HepG2 (cell line): ENCODE results near the gene ABCB6. TPM values are rescaled to one million over a fixed set of nuclear protein-coding genes. Genes with fewer than 3 reads are reported as not detected.

Experiments
- CREB3 ChIP-seq: sonication (generic); formaldehyde crosslinking; IDR thresholded peaks from 2 replicates; pipeline ENCODE4 v1.5.0; 2020; ENCODE audit warnings: missing genetic modification reagents
- GABPA ChIP-seq, 2 experiments: IDR thresholded peaks; 2 replicates each; pipeline ENCODE4 v1.6.1; 2011 to 2016; ENCODE audit warnings: low read depth in 2 of 2, low read length in 1 of 2, missing biosample characterization in 1 of 2, missing genetic modification characterization in 1 of 2
- IKZF5 ChIP-seq: IDR thresholded peaks from 2 replicates; pipeline ENCODE4 v1.6.1; 2018; ENCODE audit warnings: missing genetic modification reagents, mild to moderate bottlenecking, missing compliant biosample characterization
- ISL2 ChIP-seq: sonication (generic); formaldehyde crosslinking; IDR thresholded peaks from 2 replicates; pipeline ENCODE4 v1.5.0; 2020; ENCODE audit warnings: missing genetic modification reagents
- MAFK ChIP-seq, 2 experiments: IDR thresholded peaks in 1 of 2; conservative IDR thresholded peaks in 1 of 2; 2 replicates each; pipeline ENCODE4 v1.6.1; 2011; ENCODE audit warnings: improper control_type of control experiment in 2 of 2, low read length in 2 of 2
- NONO ChIP-seq, 2 experiments: fragments of 450-650 bp in 1 of 2; sonication (generic) in 1 of 2; formaldehyde crosslinking in 1 of 2; IDR thresholded peaks in 1 of 2; conservative IDR thresholded peaks in 1 of 2; 2 replicates each; pipeline versions ENCODE4 v1.6.1 to v1.8.0; 2017 to 2022; ENCODE audit warnings: mild to moderate bottlenecking in 1 of 2, missing genetic modification reagents in 1 of 2, moderate library complexity in 1 of 2
- PHF21A ChIP-seq: sonication (generic); formaldehyde crosslinking; IDR thresholded peaks from 2 replicates; pipeline ENCODE4 v1.5.0; 2020; ENCODE audit warnings: mild to moderate bottlenecking, missing genetic modification reagents
- PLSCR1 ChIP-seq: sonication (generic); formaldehyde crosslinking; IDR thresholded peaks from 2 replicates; pipeline ENCODE4 v1.5.0; 2020; ENCODE audit warnings: missing genetic modification reagents, mild to moderate bottlenecking, borderline replicate concordance
- RBAK ChIP-seq: sonication (generic); formaldehyde crosslinking; IDR thresholded peaks from 2 replicates; pipeline ENCODE4 v1.5.1; 2020; ENCODE audit warnings: mild to moderate bottlenecking, missing genetic modification reagents
- SAP130 ChIP-seq: IDR thresholded peaks from 2 replicates; pipeline ENCODE4 v1.6.1; 2016; ENCODE audit warnings: low read depth
- U2AF1 ChIP-seq: fragments of 200-400 bp; formaldehyde crosslinking; optimal IDR thresholded peaks from 2 replicates; pipeline ENCODE3; 2017; ENCODE audit warnings: mild to moderate bottlenecking, low read depth, low read length
- ZBTB37 ChIP-seq: sonication (generic); formaldehyde crosslinking; IDR thresholded peaks from 2 replicates; pipeline ENCODE4 v1.4.0; 2020; ENCODE audit warnings: mild to moderate bottlenecking, missing genetic modification reagents
- ZNF768 ChIP-seq: sonication (generic); formaldehyde crosslinking; IDR thresholded peaks from 2 replicates; pipeline ENCODE4 v1.4.0; 2020; ENCODE audit warnings: missing genetic modification reagents
- polyA plus RNA-seq, 8 experiments: library from polyadenylated mRNA; depleted of rRNA in 3 of 8; stranded (reverse) in 7 of 8; unstranded in 1 of 8; fragments of >200 nt; fragmentation: Illumina TruSeq in 4 of 8; extraction: Trizol in 4 of 8; gene quantifications; 2 replicates each; pipeline versions ENCODE4 v1.2.1 to v1.2.3, GENCODE V29; 2011 to 2016; ENCODE audit warnings: low read depth in 4 of 8, missing spikeins in 1 of 8, mixed read lengths in 1 of 8; ENCODE audit not compliant: insufficient read depth in 1 of 8
- total RNA-seq, 5 experiments: library from RNA; depleted of rRNA; stranded (reverse); fragments of >200 nt; fragmentation: Illumina TruSeq; extraction: Trizol; gene quantifications; 2 replicates each; pipeline ENCODE4 v1.2.3, GENCODE V29; 2016; ENCODE audit warnings: low read depth in 1 of 5
- TF ChIP-seq, protein P1 (sequence below): sonication (generic); formaldehyde crosslinking; IDR thresholded peaks from 2 replicates; pipeline ENCODE4 v1.5.1; 2020; ENCODE audit warnings: missing genetic modification reagents, mild to moderate bottlenecking, borderline replicate concordance
- TF ChIP-seq, protein P2 (sequence below), 2 experiments: sonication (generic) in 1 of 2; formaldehyde crosslinking in 1 of 2; IDR thresholded peaks; 2 replicates each; pipeline versions ENCODE4 v1.4.0 to v1.6.1; 2018 to 2020; ENCODE audit warnings: missing genetic modification reagents in 2 of 2, borderline replicate concordance in 1 of 2, low read depth in 1 of 2, mild to moderate bottlenecking in 1 of 2, missing biosample characterization in 1 of 2
- TF ChIP-seq, protein P3 (sequence below): IDR thresholded peaks from 2 replicates; pipeline ENCODE4 v1.6.1; 2016; ENCODE audit warnings: low read depth, borderline replicate concordance

ABCB6 gene
- total and polyA plus RNA-seq, 2 of the 13 experiments (the other 11 are each of a cell fraction or from before 2014, with no cell fraction given), result 91.1 to 137 TPM

GRCh38 chr2:219207134-219207883, 11.4 kb downstream of the ABCB6 start (continued):
- TF ChIP-seq U2AF1 (peak; percentile 3), IKZF5 (no peak; the same call in 1 of the 2 replicates), CREB3 (CRISPR knock-in tag) (no peak), NONO (IDR thresholded peaks at IDR 0.05) (no peak), NONO (CRISPR knock-in tag; conservative IDR thresholded peaks at IDR 0.05) (no peak), RBAK (no peak), MAFK (conservative IDR thresholded peaks at IDR 0.05 in 1 of 2, IDR thresholded peaks at IDR 0.05 in 1 of 2; ENCODE audit: low read length in 2 of 2) (no peak), PLSCR1 (no peak), ZBTB37 (no peak), SAP130 (CRISPR knock-in tag) (peak; percentile 65), ZNF768 (CRISPR knock-in tag) (peak; percentile 53; the same call in 1 of the 2 replicates), ISL2 (CRISPR knock-in tag) (no peak), GABPA (IDR thresholded peaks at IDR 0.05; ENCODE audit: low read depth, low read length) (no peak), GABPA (CRISPR knock-in tag; IDR thresholded peaks at IDR 0.05; ENCODE audit: low read depth) (no peak; the same call in 1 of the 2 replicates), PHF21A (CRISPR knock-in tag) (no peak)
- TF ChIP-seq, protein P1, sequence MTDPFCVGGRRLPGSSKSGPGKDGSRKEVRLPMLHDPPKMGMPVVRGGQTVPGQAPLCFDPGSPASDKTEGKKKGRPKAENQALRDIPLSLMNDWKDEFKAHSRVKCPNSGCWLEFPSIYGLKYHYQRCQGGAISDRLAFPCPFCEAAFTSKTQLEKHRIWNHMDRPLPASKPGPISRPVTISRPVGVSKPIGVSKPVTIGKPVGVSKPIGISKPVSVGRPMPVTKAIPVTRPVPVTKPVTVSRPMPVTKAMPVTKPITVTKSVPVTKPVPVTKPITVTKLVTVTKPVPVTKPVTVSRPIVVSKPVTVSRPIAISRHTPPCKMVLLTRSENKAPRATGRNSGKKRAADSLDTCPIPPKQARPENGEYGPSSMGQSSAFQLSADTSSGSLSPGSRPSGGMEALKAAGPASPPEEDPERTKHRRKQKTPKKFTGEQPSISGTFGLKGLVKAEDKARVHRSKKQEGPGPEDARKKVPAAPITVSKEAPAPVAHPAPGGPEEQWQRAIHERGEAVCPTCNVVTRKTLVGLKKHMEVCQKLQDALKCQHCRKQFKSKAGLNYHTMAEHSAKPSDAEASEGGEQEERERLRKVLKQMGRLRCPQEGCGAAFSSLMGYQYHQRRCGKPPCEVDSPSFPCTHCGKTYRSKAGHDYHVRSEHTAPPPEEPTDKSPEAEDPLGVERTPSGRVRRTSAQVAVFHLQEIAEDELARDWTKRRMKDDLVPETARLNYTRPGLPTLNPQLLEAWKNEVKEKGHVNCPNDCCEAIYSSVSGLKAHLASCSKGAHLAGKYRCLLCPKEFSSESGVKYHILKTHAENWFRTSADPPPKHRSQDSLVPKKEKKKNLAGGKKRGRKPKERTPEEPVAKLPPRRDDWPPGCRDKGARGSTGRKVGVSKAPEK (CRISPR knock-in tag), result no peak
- TF ChIP-seq, protein P2, sequence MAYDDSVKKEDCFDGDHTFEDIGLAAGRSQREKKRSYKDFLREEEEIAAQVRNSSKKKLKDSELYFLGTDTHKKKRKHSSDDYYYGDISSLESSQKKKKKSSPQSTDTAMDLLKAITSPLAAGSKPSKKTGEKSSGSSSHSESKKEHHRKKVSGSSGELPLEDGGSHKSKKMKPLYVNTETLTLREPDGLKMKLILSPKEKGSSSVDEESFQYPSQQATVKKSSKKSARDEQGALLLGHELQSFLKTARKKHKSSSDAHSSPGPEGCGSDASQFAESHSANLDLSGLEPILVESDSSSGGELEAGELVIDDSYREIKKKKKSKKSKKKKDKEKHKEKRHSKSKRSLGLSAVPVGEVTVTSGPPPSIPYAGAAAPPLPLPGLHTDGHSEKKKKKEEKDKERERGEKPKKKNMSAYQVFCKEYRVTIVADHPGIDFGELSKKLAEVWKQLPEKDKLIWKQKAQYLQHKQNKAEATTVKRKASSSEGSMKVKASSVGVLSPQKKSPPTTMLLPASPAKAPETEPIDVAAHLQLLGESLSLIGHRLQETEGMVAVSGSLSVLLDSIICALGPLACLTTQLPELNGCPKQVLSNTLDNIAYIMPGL (CRISPR knock-in tag; IDR thresholded peaks at IDR 0.05; ENCODE audit: borderline replicate concordance in 1 of 2, low read depth in 1 of 2), result peak; percentile 21 to 67; a peak in 2 of 4 replicates
- TF ChIP-seq, protein P3, sequence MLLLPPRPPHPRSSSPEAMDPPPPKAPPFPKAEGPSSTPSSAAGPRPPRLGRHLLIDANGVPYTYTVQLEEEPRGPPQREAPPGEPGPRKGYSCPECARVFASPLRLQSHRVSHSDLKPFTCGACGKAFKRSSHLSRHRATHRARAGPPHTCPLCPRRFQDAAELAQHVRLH (CRISPR knock-in tag), result no peak
